GM19035 (cell line): Measurements from ENCODE around the gene PLEKHO2.

Experiments
- ATAC-seq: cut with Tn5 transposase; IDR thresholded peaks from one replicate; pipeline ENCODE4 v1.9.1; 2021; ENCODE audit not compliant: unreplicated experiment

Gene PLEKHO2

GRCh38 chr15:64911311-64912186 is 69.8 kb downstream of the PLEKHO2 start, which contains the start of gene ANKDD1A:
Gene ANKDD1A, plus strand, starts transcription at chr15:64911902. Its CDS starts 29 bp downstream, at chr15:64911931.
- peak; percentile 55 for ATAC-seq

- no peak for ATAC-seq
Observed at GRCh38 chr15:64912379-64913325, 70.9 kb downstream of the PLEKHO2 start.

GRCh38 chr15:64915518-64916227 is 74.0 kb downstream of the PLEKHO2 start:
- ATAC-seq = no peak

GRCh38 chr15:64916365-64916764 is 74.7 kb downstream of the PLEKHO2 start:
- ATAC-seq = no peak

- ATAC-seq = no peak
Observed at GRCh38 chr15:64917211-64917610, 75.5 kb downstream of the PLEKHO2 start.
